GM20000 (cell line): ENCODE results near the gene ARHGAP25.

ENCODE experiments used
- DNase-seq: peaks from one replicate; pipeline ENCODE4 v3.0.0; 2012; ENCODE audit warnings: low spot score
- CTCF ChIP-seq: IDR thresholded peaks from 2 replicates; pipeline ENCODE4 v1.5.1; 2012; ENCODE audit warnings: mild to moderate bottlenecking, control low read depth; ENCODE audit errors: extremely low read depth, missing control alignments

ARHGAP25 gene

GRCh38 chr2:68744366-68744912, 9.8 kb downstream of the ARHGAP25 start:
- no peak for TF ChIP-seq CTCF
- no peak for DNase-seq

- no peak for TF ChIP-seq CTCF
- DNase-seq, result no peak
Measured at GRCh38 chr2:68745006-68745405, 10.4 kb downstream of the ARHGAP25 start.

- no peak for DNase-seq
- no peak for TF ChIP-seq CTCF
Measured at GRCh38 chr2:68746408-68746807, 11.8 kb downstream of the ARHGAP25 start.

- no peak for TF ChIP-seq CTCF
- no peak for DNase-seq
Measured at GRCh38 chr2:68747413-68747812, 12.8 kb downstream of the ARHGAP25 start.

GRCh38 chr2:68747900-68748299, 13.3 kb downstream of the ARHGAP25 start:
- TF ChIP-seq CTCF, result no peak
- DNase-seq, result no peak

GRCh38 chr2:68748568-68748967, 14.0 kb downstream of the ARHGAP25 start:
- no peak for DNase-seq
- TF ChIP-seq CTCF, result no peak

GRCh38 chr2:68749345-68749744, 14.7 kb downstream of the ARHGAP25 start:
- no peak for DNase-seq
- TF ChIP-seq CTCF, result no peak
